GM18870 (cell line): ENCODE data around the gene MANEAL.

Source experiments
- ATAC-seq: cut with Tn5 transposase; IDR thresholded peaks from one replicate; pipeline ENCODE4 v1.9.1; 2021; ENCODE audit warnings: moderate library complexity; ENCODE audit not compliant: unreplicated experiment

MANEAL gene

GRCh38 chr1:37825506-37825905, 31.9 kb downstream of the MANEAL start:
- ATAC-seq, result no peak

- no peak for ATAC-seq
Measured at GRCh38 chr1:37828410-37829074, 34.9 kb downstream of the MANEAL start.

GRCh38 chr1:37831109-37831508, 37.5 kb downstream of the MANEAL start:
- ATAC-seq, result no peak

- no peak for ATAC-seq
Measured at GRCh38 chr1:37831809-37832208, 38.2 kb downstream of the MANEAL start.

- ATAC-seq, result no peak
Measured at GRCh38 chr1:37836788-37837187, 43.1 kb downstream of the MANEAL start.

GRCh38 chr1:37839676-37840075, 46.0 kb downstream of the MANEAL start:
- ATAC-seq, result no peak

- no peak for ATAC-seq
Measured at GRCh38 chr1:37840711-37841110, 47.1 kb downstream of the MANEAL start.

GRCh38 chr1:37841652-37842051, 48.0 kb downstream of the MANEAL start:
- no peak for ATAC-seq

- ATAC-seq, result no peak
Measured at GRCh38 chr1:37844536-37844935, 50.9 kb downstream of the MANEAL start.

- ATAC-seq, result no peak
Measured at GRCh38 chr1:37845049-37845646, 51.5 kb downstream of the MANEAL start.

GRCh38 chr1:37845786-37846185, 52.1 kb downstream of the MANEAL start:
- ATAC-seq, result no peak

- no peak for ATAC-seq
Measured at GRCh38 chr1:37846647-37847339, 53.1 kb downstream of the MANEAL start.

- ATAC-seq, result no peak
Measured at GRCh38 chr1:37849480-37849879, 55.8 kb downstream of the MANEAL start.

GRCh38 chr1:37850352-37850955, 56.8 kb downstream of the MANEAL start:
- ATAC-seq, result no peak
